ENCODE measurements around the gene ANKS1A. TPM values are rescaled to one million over a fixed set of nuclear protein-coding genes. Genes with fewer than 3 reads are reported as not detected.

The ANKS1A gene
- total RNA-seq, 1 experiment from 2014 or later: 14.0 TPM

DNA sequence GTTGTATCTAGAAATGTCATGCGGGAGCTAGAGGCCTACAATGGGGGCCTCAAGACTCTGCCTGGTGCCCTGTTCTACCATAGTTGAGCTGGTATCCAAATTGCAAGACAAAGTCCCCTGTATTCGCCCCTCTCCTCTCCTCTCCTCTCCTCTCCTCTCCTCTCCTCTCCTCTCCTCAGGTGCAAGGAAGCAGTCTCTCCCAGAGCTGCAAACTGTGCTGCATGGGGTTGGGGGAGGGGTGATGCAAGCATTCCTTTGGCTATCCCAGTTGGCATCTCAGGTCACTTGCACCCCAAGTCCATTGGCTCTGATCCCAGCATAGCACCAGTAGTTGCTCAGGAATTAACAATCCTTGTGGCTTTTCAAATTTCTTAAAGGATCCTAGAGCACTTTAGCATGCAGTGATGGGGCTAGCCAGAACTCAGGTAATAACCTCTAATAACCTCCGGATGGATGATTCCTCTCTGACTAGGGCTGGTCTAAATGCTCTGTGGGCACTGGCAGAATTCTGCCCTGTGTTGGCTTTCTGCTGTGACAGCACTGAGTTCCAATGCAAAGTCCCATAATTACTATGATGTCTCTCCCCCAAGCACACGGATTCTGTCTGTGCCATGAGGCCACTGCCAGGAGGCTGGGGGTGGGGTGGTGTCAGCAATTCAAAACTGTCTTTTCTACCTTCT lies 36.5 kb upstream of the ANKS1A start:
- no peak for TF ChIP-seq CTCF (IDR thresholded peaks at IDR 0.05; ENCODE audit: unreplicated experiment)
- Mint-ChIP-seq H3K9me3 (ENCODE audit: unreplicated experiment) (no peaks in the 10 kb centered on the region), H3K27ac (ENCODE audit: low read depth, unreplicated experiment) (peak overlapping the region; percentile 46), H3K4me1 (ENCODE audit: insufficient read depth, unreplicated experiment) (peaks cover 3% of the 10 kb centered on the region), H3K36me3 (ENCODE audit: insufficient read depth, unreplicated experiment) (peaks cover 54% of the 10 kb centered on the region), H3K4me3 (ENCODE audit: unreplicated experiment) (no peak overlapping the region), H3K27me3 (ENCODE audit: insufficient read depth, unreplicated experiment) (no peaks in the 10 kb centered on the region)
- no peak for DNase-seq (ENCODE audit: unreplicated experiment)
- POLR2A ChIA-PET: no interaction called here
- CTCF ChIA-PET: interaction anchor here (0.8 kb wide), 1 partner anchor 74 kb away, joined by 3 read pairs; no protein-coding TSS in a partner anchor
- no TSS peak for BruUV-seq (replicated peaks)
- intact Hi-C loops (cut with micrococcal nuclease): no loop called here

GRCh38 chr6:34855463-34855862 lies 33.6 kb upstream of the ANKS1A start:
- Mint-ChIP-seq H3K4me3 (ENCODE audit: unreplicated experiment) (no peak overlapping the region), H3K36me3 (ENCODE audit: insufficient read depth, unreplicated experiment) (peaks cover 53% of the 10 kb centered on the region), H3K27ac (ENCODE audit: low read depth, unreplicated experiment) (no peak overlapping the region), H3K4me1 (ENCODE audit: insufficient read depth, unreplicated experiment) (peaks cover 3% of the 10 kb centered on the region), H3K27me3 (ENCODE audit: insufficient read depth, unreplicated experiment) (no peaks in the 10 kb centered on the region), H3K9me3 (ENCODE audit: unreplicated experiment) (no peaks in the 10 kb centered on the region)
- no TSS peak for BruUV-seq (replicated peaks)
- CTCF ChIA-PET: interaction anchor here (0.7 kb wide), 2 partner anchors 18 to 26 kb away, joined by 3 to 4 read pairs; no protein-coding TSS in a partner anchor
- no peak for DNase-seq (ENCODE audit: unreplicated experiment)
- POLR2A ChIA-PET: no interaction called here
- intact Hi-C loops (cut with micrococcal nuclease): no loop called here
- no peak for TF ChIP-seq CTCF (IDR thresholded peaks at IDR 0.05; ENCODE audit: unreplicated experiment)

GRCh38 chr6:34858681-34859080 lies 30.4 kb upstream of the ANKS1A start:
- intact Hi-C loops (cut with micrococcal nuclease): no loop called here
- H3K36me3 Mint-ChIP-seq (ENCODE audit: insufficient read depth, unreplicated experiment): peaks cover 50% of the 10 kb centered on the region
- CTCF ChIA-PET: no interaction called here
- H3K4me3 Mint-ChIP-seq (ENCODE audit: unreplicated experiment): no peak overlapping the region
- H3K4me1 Mint-ChIP-seq (ENCODE audit: insufficient read depth, unreplicated experiment): no peaks in the 10 kb centered on the region
- BruUV-seq (replicated peaks): no TSS peak
- POLR2A ChIA-PET: interaction anchor here (0.9 kb wide), 1 partner anchor 8 kb away, joined by 5 read pairs; no protein-coding TSS in a partner anchor
- no peaks in the 10 kb centered on the region for H3K9me3 Mint-ChIP-seq (ENCODE audit: unreplicated experiment)
- no peak overlapping the region for H3K27ac Mint-ChIP-seq (ENCODE audit: low read depth, unreplicated experiment)
- TF ChIP-seq CTCF (IDR thresholded peaks at IDR 0.05; ENCODE audit: unreplicated experiment): peak; percentile 10
- H3K27me3 Mint-ChIP-seq (ENCODE audit: insufficient read depth, unreplicated experiment): no peaks in the 10 kb centered on the region
- DNase-seq (ENCODE audit: unreplicated experiment): no peak

- no peak for DNase-seq (ENCODE audit: unreplicated experiment)
- Mint-ChIP-seq H3K27me3 (ENCODE audit: insufficient read depth, unreplicated experiment) (no peaks in the 10 kb centered on the region), H3K36me3 (ENCODE audit: insufficient read depth, unreplicated experiment) (peaks cover 63% of the 10 kb centered on the region), H3K4me3 (ENCODE audit: unreplicated experiment) (no peak overlapping the region), H3K27ac (ENCODE audit: low read depth, unreplicated experiment) (no peak overlapping the region), H3K9me3 (ENCODE audit: unreplicated experiment) (no peaks in the 10 kb centered on the region), H3K4me1 (ENCODE audit: insufficient read depth, unreplicated experiment) (no peaks in the 10 kb centered on the region)
- intact Hi-C loops (cut with micrococcal nuclease): no loop called here
- no peak for TF ChIP-seq CTCF (IDR thresholded peaks at IDR 0.05; ENCODE audit: unreplicated experiment)
- POLR2A ChIA-PET: interaction anchor here (0.6 kb wide), 1 partner anchor 954 kb away, joined by 3 read pairs; no protein-coding TSS in a partner anchor
- CTCF ChIA-PET: interaction anchor here (1.2 kb wide), 1 partner anchor 8 kb away, joined by 4 read pairs; no protein-coding TSS in a partner anchor
- no TSS peak for BruUV-seq (replicated peaks)
Measured at GRCh38 chr6:34859951-34860350, 29.1 kb upstream of the ANKS1A start.

Data from MCF 10A (cell line).